ENCODE data around the gene INSC.

- TF ChIP-seq CTCF (IDR thresholded peaks at IDR 0.05 in 8 of 11, conservative IDR thresholded peaks at IDR 0.05 in 3 of 11) (no peak), POLR2AphosphoS5 (IDR thresholded peaks at IDR 0.05) (no peak)
Observed at GRCh38 chr11:15286465-15286864, 171.7 kb downstream of the INSC start.

All from spleen (tissue), 7 donors.